H9 (cell line): ENCODE data around the gene CACNA2D3. TPM values are rescaled to one million over a fixed set of nuclear protein-coding genes. Genes with fewer than 3 reads are reported as not detected.

Experiments
- DNase-seq: peaks from one replicate; pipeline ENCODE4 v3.0.0-alpha.2; 2017
- H2AFZ ChIP-seq: one replicate; pipeline ENCODE4 v1.6.1; 2013; ENCODE audit warnings: mild to moderate bottlenecking, low read length, control low read depth, moderate library complexity
- H2AK5ac ChIP-seq: 2 replicates; pipeline ENCODE4 v1.6.1; 2013; ENCODE audit warnings: low read length, control low read depth, mixed read lengths; ENCODE audit not compliant: insufficient read length
- H2BK120ac ChIP-seq: one replicate; pipeline ENCODE4 v1.6.1; 2013; ENCODE audit warnings: low read depth, mild to moderate bottlenecking, low read length, control low read depth, inconsistent platforms; ENCODE audit not compliant: poor library complexity, severe bottlenecking
- H2BK12ac ChIP-seq: 2 replicates; pipeline ENCODE4 v1.6.1; 2013; ENCODE audit warnings: low read length, control low read depth, mixed read lengths, low read depth; ENCODE audit not compliant: insufficient read length
- H2BK15ac ChIP-seq: 2 replicates; pipeline ENCODE4 v1.6.1; 2013; ENCODE audit warnings: low read depth, low read length, control low read depth
- H2BK20ac ChIP-seq: one replicate; pipeline ENCODE4 v1.6.1; 2013; ENCODE audit warnings: low read depth, mild to moderate bottlenecking, low read length, control low read depth, inconsistent platforms; ENCODE audit not compliant: poor library complexity, severe bottlenecking
- H2BK5ac ChIP-seq: 2 replicates; pipeline ENCODE4 v1.6.1; 2013; ENCODE audit warnings: low read length, control low read depth, mixed read lengths; ENCODE audit not compliant: insufficient read length
- H3K14ac ChIP-seq: 2 replicates; pipeline ENCODE4 v1.6.1; 2013; ENCODE audit warnings: low read length, control low read depth; ENCODE audit not compliant: insufficient read depth
- H3K18ac ChIP-seq: 2 replicates; pipeline ENCODE4 v1.6.1; 2013; ENCODE audit warnings: low read depth, mild to moderate bottlenecking, mixed read lengths, low read length, control low read depth; ENCODE audit not compliant: insufficient read length
- H3K23ac ChIP-seq: 2 replicates; pipeline ENCODE4 v1.6.1; 2013; ENCODE audit warnings: low read length, control low read depth, mixed read lengths, low read depth; ENCODE audit not compliant: insufficient read length
- H3K23me2 ChIP-seq: 2 replicates; pipeline ENCODE4 v1.6.1; 2013; ENCODE audit warnings: low read depth, mild to moderate bottlenecking, mixed read lengths, low read length, control low read depth; ENCODE audit not compliant: insufficient read length, poor library complexity, severe bottlenecking
- H3K27ac ChIP-seq: 2 replicates; pipeline ENCODE4 v1.5.1; 2013; ENCODE audit warnings: low read length, control low read depth, mixed read lengths, low read depth; ENCODE audit not compliant: insufficient read length
- H3K27me3 ChIP-seq: 2 replicates; pipeline ENCODE4 v1.6.1; 2013; ENCODE audit warnings: low read length, control low read depth, inconsistent platforms; ENCODE audit not compliant: insufficient read depth
- H3K4ac ChIP-seq: 2 replicates; pipeline ENCODE4 v1.6.1; 2013; ENCODE audit warnings: low read depth, mild to moderate bottlenecking, control low read depth, inconsistent platforms, low read length, moderate library complexity
- H3K4me1 ChIP-seq: 2 replicates; pipeline ENCODE4 v1.6.1; 2013; ENCODE audit warnings: low read length, control low read depth, inconsistent platforms; ENCODE audit not compliant: insufficient read depth
- H3K4me2 ChIP-seq: 2 replicates; pipeline ENCODE4 v1.6.1; 2013; ENCODE audit warnings: low read length, control low read depth, mixed read lengths; ENCODE audit not compliant: insufficient read length, insufficient read depth
- H3K56ac ChIP-seq: 2 replicates; pipeline ENCODE4 v1.6.1; 2013; ENCODE audit warnings: low read depth, mild to moderate bottlenecking, mixed read lengths, low read length, control low read depth; ENCODE audit not compliant: insufficient read length
- H3K79me1 ChIP-seq: 2 replicates; pipeline ENCODE4 v1.6.1; 2013; ENCODE audit warnings: low read depth, mild to moderate bottlenecking, moderate library complexity, low read length, control low read depth, inconsistent platforms; ENCODE audit not compliant: insufficient read depth, poor library complexity, severe bottlenecking
- H3K79me2 ChIP-seq: 2 replicates; pipeline ENCODE4 v1.6.1; 2013; ENCODE audit warnings: low read length, control low read depth, inconsistent platforms; ENCODE audit not compliant: insufficient read depth
- H3K9ac ChIP-seq: 2 replicates; pipeline ENCODE4 v1.6.1; 2013; ENCODE audit warnings: low read length, control low read depth, mixed read lengths; ENCODE audit not compliant: insufficient read length; ENCODE audit errors: extremely low read depth
- H3K9me3 ChIP-seq: one replicate; pipeline ENCODE4 v1.6.1; 2013; ENCODE audit warnings: low read depth, low read length, inconsistent platforms; ENCODE audit not compliant: control insufficient read depth
- H3T11ph ChIP-seq: one replicate; pipeline ENCODE4 v1.6.1; 2013; ENCODE audit warnings: mild to moderate bottlenecking, low read length, control low read depth, inconsistent platforms
- H4K20me1 ChIP-seq: one replicate; pipeline ENCODE4 v1.6.1; 2013; ENCODE audit not compliant: control insufficient read depth, insufficient read length, insufficient read depth
- H4K5ac ChIP-seq: 2 replicates; pipeline ENCODE4 v1.6.1; 2013; ENCODE audit warnings: low read depth, mild to moderate bottlenecking, mixed read lengths, low read length, control low read depth; ENCODE audit not compliant: insufficient read length
- H4K8ac ChIP-seq: replicated peaks from 2 replicates; pipeline ENCODE4 v1.6.1; 2013; ENCODE audit warnings: low read length, control low read depth, mixed read lengths, low read depth; ENCODE audit not compliant: insufficient read length
- H4K91ac ChIP-seq: 2 replicates; pipeline ENCODE4 v1.6.1; 2013; ENCODE audit warnings: low read depth, mild to moderate bottlenecking, moderate library complexity, mixed read lengths, low read length, control low read depth; ENCODE audit not compliant: insufficient read length
- H3K27ac Mint-ChIP-seq, 3 experiments: 2 replicates in 2 of 3; 3 replicates in 1 of 3; pipeline ENCODE4 v1.8.0; 2020 to 2021; ENCODE audit warnings: mixed read lengths in 3 of 3, mild to moderate bottlenecking in 1 of 3, moderate library complexity in 1 of 3
- H3K27me3 Mint-ChIP-seq: 2 replicates; pipeline ENCODE4 v1.8.0; 2021; ENCODE audit warnings: low read depth, mild to moderate bottlenecking, moderate library complexity, mixed read lengths
- H3K36me3 Mint-ChIP-seq, 3 experiments: 2 replicates in 2 of 3; 3 replicates in 1 of 3; pipeline ENCODE4 v1.8.0; 2020 to 2021; ENCODE audit warnings: low read depth in 3 of 3, mixed read lengths in 3 of 3; ENCODE audit not compliant: insufficient read depth in 1 of 3
- H3K4me1 Mint-ChIP-seq, 2 experiments: 2 replicates each; pipeline ENCODE4 v1.8.0; 2020; ENCODE audit warnings: mixed read lengths in 2 of 2
- H3K4me3 Mint-ChIP-seq, 2 experiments: 2 replicates in 1 of 2; 3 replicates in 1 of 2; pipeline ENCODE4 v1.8.0; 2020 to 2021; ENCODE audit warnings: mild to moderate bottlenecking in 2 of 2, mixed read lengths in 2 of 2, moderate library complexity in 1 of 2
- H3K9me3 Mint-ChIP-seq, 2 experiments: 2 replicates in 1 of 2; 3 replicates in 1 of 2; pipeline ENCODE4 v1.8.0; 2020; ENCODE audit warnings: mild to moderate bottlenecking in 2 of 2, mixed read lengths in 2 of 2, moderate library complexity in 1 of 2
- CTCF ChIP-seq: fragments of 200-600 bp; sonication (generic); conservative IDR thresholded peaks from 3 replicates; pipeline ENCODE4 v1.8.0; 2021; ENCODE audit warnings: antibody characterized with exemption, mild to moderate bottlenecking
- WGBS: extraction: QIAGEN DNeasy Blood & Tissue Kit; methylation state at CpG from one replicate; pipeline ENCODE4 v1.1.7; 2013; ENCODE audit warnings: missing lambda C conversion rate, low lambda C conversion rate, mixed read lengths; ENCODE audit not compliant: insufficient read length; ENCODE audit errors: extremely low coverage; 5-methylcytosine and 5-hydroxymethylcytosine counted together
- total RNA-seq: library from RNA; stranded (reverse); gene quantifications from 2 replicates; pipeline ENCODE4 v1.2.1, GENCODE V29; 2021

CACNA2D3 gene
- total RNA-seq, 1 experiment from 2014 or later, result 3.2 TPM

GRCh38 chr3:54531741-54532140 is 409.4 kb downstream of the CACNA2D3 start:
- no peak overlapping the region for H3K14ac ChIP-seq
- TF ChIP-seq CTCF, result no peak
- no peak overlapping the region for H3K4me2 ChIP-seq
- Mint-ChIP-seq H3K27me3 (peaks cover 1% of the 10 kb centered on the region; the same call in 1 of the 2 replicates), H3K27ac (no peak overlapping the region), H3K4me1 (peaks cover 5 to 6% of the 10 kb centered on the region in 2 experiments; a peak in 2 of 4 replicates), H3K4me3 (no peak overlapping the region), H3K36me3 (peaks cover 0 to 5% (median 3%) of the 10 kb centered on the region in 3 experiments; a peak in 3 of 7 replicates), H3K9me3 (peaks cover 0 to 3% of the 10 kb centered on the region in 2 experiments; a peak in 3 of 5 replicates)
- no peak overlapping the region for H2BK12ac ChIP-seq
- no peak overlapping the region for H2AK5ac ChIP-seq
- no peak overlapping the region for H4K91ac ChIP-seq
- H3K23ac ChIP-seq, result no peak overlapping the region
- H3T11ph ChIP-seq, result no peak overlapping the region
- H3K9me3 ChIP-seq, result no peaks in the 10 kb centered on the region
- no peaks in the 10 kb centered on the region for H3K27me3 ChIP-seq
- no peaks in the 10 kb centered on the region for H3K79me1 ChIP-seq
- no CpG with 5 or more reads among the region's 6 CpGs for WGBS
- no peak overlapping the region for H3K9ac ChIP-seq
- DNase-seq, result no peak
- H4K20me1 ChIP-seq, result no peaks in the 10 kb centered on the region
- H4K5ac ChIP-seq, result no peak overlapping the region
- no peak overlapping the region for H2BK120ac ChIP-seq
- no peak overlapping the region for H3K18ac ChIP-seq
- H3K27ac ChIP-seq, result no peak overlapping the region
- H3K4me1 ChIP-seq, result no peaks in the 10 kb centered on the region
- no peaks in the 10 kb centered on the region for H3K23me2 ChIP-seq
- H3K56ac ChIP-seq, result no peak overlapping the region
- no peak overlapping the region for H2BK20ac ChIP-seq
- H3K4ac ChIP-seq, result no peak overlapping the region
- no peak overlapping the region for H4K8ac ChIP-seq
- H3K79me2 ChIP-seq, result no peaks in the 10 kb centered on the region
- no peak overlapping the region for H2AFZ ChIP-seq
- H2BK5ac ChIP-seq, result no peak overlapping the region
- no peak overlapping the region for H2BK15ac ChIP-seq
